ENCODE results near the gene AGAP1. TPM values are rescaled to one million over a fixed set of nuclear protein-coding genes. Genes with fewer than 3 reads are reported as not detected.

Gene AGAP1
- total RNA-seq, 1 experiment from 2014 or later = 25.8 TPM

DNA sequence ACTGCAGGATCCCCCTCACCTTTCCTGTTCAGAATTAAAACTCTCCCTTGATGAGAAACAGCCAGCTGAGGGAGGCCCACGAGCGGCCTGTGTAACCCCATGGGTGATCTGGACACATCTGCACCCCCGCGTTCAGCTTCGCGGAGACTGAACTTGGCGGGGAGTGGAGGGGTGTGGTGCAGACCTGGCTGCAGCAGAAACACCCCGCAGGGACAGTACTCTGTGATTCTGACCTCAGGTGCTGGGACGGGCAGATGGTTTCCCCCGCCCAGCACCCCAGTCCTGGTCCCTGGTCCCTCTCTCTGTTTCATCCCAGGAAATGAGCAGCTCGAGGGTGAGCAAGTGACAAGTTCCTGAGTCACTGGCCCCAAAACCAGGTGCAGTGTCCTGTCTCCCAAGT, 633.2 kb downstream of the AGAP1 start:
- Histone ChIP-seq H3K18ac (ENCODE audit: insufficient read length, low read depth, low read length) (no peak overlapping the region), H2AK5ac (ENCODE audit: insufficient read length, low read length) (no peak overlapping the region), H3K23ac (ENCODE audit: insufficient read length, low read depth, low read length) (no peak overlapping the region), H2BK20ac (ENCODE audit: low read depth, low read length, poor library complexity, severe bottlenecking) (no peak overlapping the region), H2AFZ (ENCODE audit: low read length) (no peak overlapping the region), H3K14ac (ENCODE audit: insufficient read depth, low read length) (no peak overlapping the region), H3K79me1 (ENCODE audit: insufficient read depth, low read depth, low read length, poor library complexity, severe bottlenecking) (no peaks in the 10 kb centered on the region), H3T11ph (ENCODE audit: low read length) (no peak overlapping the region), H3K27ac (ENCODE audit: insufficient read length, low read depth, low read length) (no peak overlapping the region), H3K4ac (ENCODE audit: low read depth, low read length) (no peak overlapping the region), H3K9ac (ENCODE audit: extremely low read depth, insufficient read length, low read length) (no peak overlapping the region), H2BK5ac (ENCODE audit: insufficient read length, low read length) (no peak overlapping the region), H3K56ac (ENCODE audit: insufficient read length, low read depth, low read length) (no peak overlapping the region), H4K20me1 (ENCODE audit: control insufficient read depth, insufficient read depth, insufficient read length) (no peaks in the 10 kb centered on the region), H3K4me1 (ENCODE audit: insufficient read depth, low read length) (peaks cover 6% of the 10 kb centered on the region; the same call in 1 of the 2 replicates), H2BK12ac (ENCODE audit: insufficient read length, low read depth, low read length) (no peak overlapping the region), H3K27me3 (ENCODE audit: insufficient read depth, low read length) (no peaks in the 10 kb centered on the region), H3K4me2 (ENCODE audit: insufficient read depth, insufficient read length, low read length) (no peak overlapping the region), H2BK120ac (ENCODE audit: low read depth, low read length, poor library complexity, severe bottlenecking) (no peak overlapping the region), H4K8ac (replicated peaks; ENCODE audit: insufficient read length, low read depth, low read length) (no peak overlapping the region), H4K91ac (ENCODE audit: insufficient read length, low read depth, low read length) (no peak overlapping the region), H3K79me2 (ENCODE audit: insufficient read depth, low read length) (no peaks in the 10 kb centered on the region), H3K23me2 (ENCODE audit: insufficient read length, low read depth, low read length, poor library complexity, severe bottlenecking) (no peaks in the 10 kb centered on the region), H4K5ac (ENCODE audit: insufficient read length, low read depth, low read length) (no peak overlapping the region), H3K9me3 (ENCODE audit: control insufficient read depth, low read depth, low read length) (no peaks in the 10 kb centered on the region), H2BK15ac (ENCODE audit: low read depth, low read length) (no peak overlapping the region)
- no CpG with 5 or more reads among the region's 11 CpGs for WGBS (ENCODE audit: extremely low coverage, insufficient read length, low lambda C conversion rate)
- peaks cover 5 to 10% (median 6%) of the 10 kb centered on the region in 3 experiments; a peak in 6 of 7 replicates for H3K36me3 Mint-ChIP-seq (ENCODE audit: insufficient read depth in 1 of 3, low read depth in 3 of 3)
- H3K4me1 Mint-ChIP-seq = peaks cover 12 to 19% of the 10 kb centered on the region in 2 experiments
- no peak overlapping the region for H3K27ac Mint-ChIP-seq
- no peak overlapping the region for H3K4me3 Mint-ChIP-seq
- TF ChIP-seq, protein P1, sequence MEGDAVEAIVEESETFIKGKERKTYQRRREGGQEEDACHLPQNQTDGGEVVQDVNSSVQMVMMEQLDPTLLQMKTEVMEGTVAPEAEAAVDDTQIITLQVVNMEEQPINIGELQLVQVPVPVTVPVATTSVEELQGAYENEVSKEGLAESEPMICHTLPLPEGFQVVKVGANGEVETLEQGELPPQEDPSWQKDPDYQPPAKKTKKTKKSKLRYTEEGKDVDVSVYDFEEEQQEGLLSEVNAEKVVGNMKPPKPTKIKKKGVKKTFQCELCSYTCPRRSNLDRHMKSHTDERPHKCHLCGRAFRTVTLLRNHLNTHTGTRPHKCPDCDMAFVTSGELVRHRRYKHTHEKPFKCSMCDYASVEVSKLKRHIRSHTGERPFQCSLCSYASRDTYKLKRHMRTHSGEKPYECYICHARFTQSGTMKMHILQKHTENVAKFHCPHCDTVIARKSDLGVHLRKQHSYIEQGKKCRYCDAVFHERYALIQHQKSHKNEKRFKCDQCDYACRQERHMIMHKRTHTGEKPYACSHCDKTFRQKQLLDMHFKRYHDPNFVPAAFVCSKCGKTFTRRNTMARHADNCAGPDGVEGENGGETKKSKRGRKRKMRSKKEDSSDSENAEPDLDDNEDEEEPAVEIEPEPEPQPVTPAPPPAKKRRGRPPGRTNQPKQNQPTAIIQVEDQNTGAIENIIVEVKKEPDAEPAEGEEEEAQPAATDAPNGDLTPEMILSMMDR (conservative IDR thresholded peaks at IDR 0.05) = no peak
- H3K27me3 Mint-ChIP-seq (ENCODE audit: low read depth) = no peaks in the 10 kb centered on the region; the same call in 1 of the 2 replicates
- no peak for DNase-seq
- H3K9me3 Mint-ChIP-seq = no peaks in the 10 kb centered on the region

All from H9 (cell line).